ENCODE data around the gene NFIX.

DNA sequence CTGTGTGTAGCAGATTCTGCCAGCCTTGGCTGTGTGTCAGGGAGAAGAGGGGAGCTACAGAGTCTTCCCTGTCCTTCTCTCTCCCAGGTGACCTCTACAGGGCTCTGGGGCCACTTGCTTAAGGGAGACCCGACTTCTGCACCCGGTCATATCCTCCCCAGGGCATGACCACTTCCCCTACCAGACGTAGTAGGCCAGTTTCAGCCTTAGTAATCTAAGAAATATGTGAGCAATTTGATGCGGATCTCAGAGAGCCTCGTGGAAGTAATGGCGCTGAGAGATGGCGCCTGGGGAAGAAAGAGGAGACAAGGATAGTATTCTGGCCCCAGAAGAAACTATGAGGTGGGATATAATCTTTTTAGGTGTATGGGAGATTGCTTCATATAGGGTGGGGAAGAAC lies 41.9 kb downstream of the NFIX start:
- TF ChIP-seq MEF2A (IDR thresholded peaks at IDR 0.05; ENCODE audit: control insufficient read depth, low read depth, low read length) (no peak), RCOR1 (IDR thresholded peaks at IDR 0.05; ENCODE audit: borderline replicate concordance in 1 of 2, low read depth in 2 of 2, low read length in 2 of 2) (no peak), EGR1 (conservative IDR thresholded peaks at IDR 0.05) (no peak), CBX5 (IDR thresholded peaks at IDR 0.05; ENCODE audit: borderline replicate concordance, low read depth) (no peak), ELF4 (CRISPR knock-in tag; IDR thresholded peaks at IDR 0.05) (no peak), BACH1 (tag; IDR thresholded peaks at IDR 0.05) (no peak)
- TF ChIP-seq, protein P1, sequence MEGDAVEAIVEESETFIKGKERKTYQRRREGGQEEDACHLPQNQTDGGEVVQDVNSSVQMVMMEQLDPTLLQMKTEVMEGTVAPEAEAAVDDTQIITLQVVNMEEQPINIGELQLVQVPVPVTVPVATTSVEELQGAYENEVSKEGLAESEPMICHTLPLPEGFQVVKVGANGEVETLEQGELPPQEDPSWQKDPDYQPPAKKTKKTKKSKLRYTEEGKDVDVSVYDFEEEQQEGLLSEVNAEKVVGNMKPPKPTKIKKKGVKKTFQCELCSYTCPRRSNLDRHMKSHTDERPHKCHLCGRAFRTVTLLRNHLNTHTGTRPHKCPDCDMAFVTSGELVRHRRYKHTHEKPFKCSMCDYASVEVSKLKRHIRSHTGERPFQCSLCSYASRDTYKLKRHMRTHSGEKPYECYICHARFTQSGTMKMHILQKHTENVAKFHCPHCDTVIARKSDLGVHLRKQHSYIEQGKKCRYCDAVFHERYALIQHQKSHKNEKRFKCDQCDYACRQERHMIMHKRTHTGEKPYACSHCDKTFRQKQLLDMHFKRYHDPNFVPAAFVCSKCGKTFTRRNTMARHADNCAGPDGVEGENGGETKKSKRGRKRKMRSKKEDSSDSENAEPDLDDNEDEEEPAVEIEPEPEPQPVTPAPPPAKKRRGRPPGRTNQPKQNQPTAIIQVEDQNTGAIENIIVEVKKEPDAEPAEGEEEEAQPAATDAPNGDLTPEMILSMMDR (IDR thresholded peaks at IDR 0.05 in 2 of 3, conservative IDR thresholded peaks at IDR 0.05 in 1 of 3; ENCODE audit: insufficient read depth in 2 of 3, low read depth in 1 of 3, low read length in 3 of 3) = no peak
